IPS-18a (cell line): ENCODE data around the gene C1GALT1.
A peak's percentile ranks its signal among the peaks of the same experiment; 100 is the strongest.

Experiments used
- H3K27ac ChIP-seq: one replicate; pipeline ENCODE4 v1.5.1; 2013; ENCODE audit warnings: low read length
- H3K27me3 ChIP-seq: one replicate; pipeline ENCODE4 v1.6.1; 2013; ENCODE audit warnings: mild to moderate bottlenecking, low read length; ENCODE audit not compliant: control insufficient read depth, insufficient read depth
- H3K36me3 ChIP-seq: one replicate; pipeline ENCODE4 v1.6.1; 2013; ENCODE audit warnings: low read depth, low read length; ENCODE audit not compliant: control insufficient read depth
- H3K4me1 ChIP-seq: one replicate; pipeline ENCODE4 v1.6.1; 2013; ENCODE audit warnings: low read depth, low read length; ENCODE audit not compliant: control insufficient read depth
- H3K4me3 ChIP-seq: one replicate; pipeline ENCODE4 v1.5.1; 2013; ENCODE audit warnings: low read length
- H3K9ac ChIP-seq: one replicate; pipeline ENCODE4 v1.6.1; 2013; ENCODE audit warnings: mild to moderate bottlenecking, low read length, moderate library complexity
- H3K9me3 ChIP-seq: one replicate; pipeline ENCODE4 v1.6.1; 2013; ENCODE audit warnings: low read depth, low read length; ENCODE audit not compliant: control insufficient read depth

Gene C1GALT1

DNA sequence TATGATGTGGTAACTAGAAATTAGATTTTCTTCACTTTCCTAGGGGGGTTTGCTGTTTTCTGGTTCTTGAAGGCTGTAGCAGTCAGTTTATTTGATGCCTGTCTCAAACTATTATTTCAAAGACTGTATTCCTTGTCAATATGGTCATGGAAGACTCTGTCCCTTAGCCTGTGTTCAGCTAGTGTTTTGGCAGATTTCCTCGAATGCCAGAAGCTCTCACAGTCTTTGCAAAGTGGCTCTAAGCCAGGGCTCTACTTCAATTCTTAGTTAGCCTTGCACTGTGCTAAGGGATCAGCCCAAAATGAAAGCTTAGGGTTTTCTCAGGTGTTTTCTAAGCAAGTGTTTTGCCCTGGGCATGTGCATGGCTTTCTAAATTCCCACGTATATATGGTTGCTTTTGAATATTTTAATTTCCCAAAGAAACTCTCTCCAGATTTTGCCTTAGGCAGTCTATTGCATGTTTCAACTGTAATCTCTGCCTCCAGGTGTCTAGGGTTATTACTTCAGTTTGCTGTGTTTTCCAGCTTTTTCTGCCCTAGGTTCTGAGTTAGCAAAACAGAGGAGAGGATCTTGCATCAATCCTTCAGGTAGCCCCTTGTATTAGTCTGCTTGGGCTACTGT, 7.2 kb upstream of the C1GALT1 start:
- H3K36me3 ChIP-seq, result no peaks in the 10 kb centered on the region
- H3K4me1 ChIP-seq, result peaks cover 17% of the 10 kb centered on the region
- H3K9me3 ChIP-seq, result no peaks in the 10 kb centered on the region
- no peak overlapping the region for H3K4me3 ChIP-seq
- H3K27ac ChIP-seq, result no peak overlapping the region
- H3K9ac ChIP-seq, result no peak overlapping the region
- no peaks in the 10 kb centered on the region for H3K27me3 ChIP-seq

DNA sequence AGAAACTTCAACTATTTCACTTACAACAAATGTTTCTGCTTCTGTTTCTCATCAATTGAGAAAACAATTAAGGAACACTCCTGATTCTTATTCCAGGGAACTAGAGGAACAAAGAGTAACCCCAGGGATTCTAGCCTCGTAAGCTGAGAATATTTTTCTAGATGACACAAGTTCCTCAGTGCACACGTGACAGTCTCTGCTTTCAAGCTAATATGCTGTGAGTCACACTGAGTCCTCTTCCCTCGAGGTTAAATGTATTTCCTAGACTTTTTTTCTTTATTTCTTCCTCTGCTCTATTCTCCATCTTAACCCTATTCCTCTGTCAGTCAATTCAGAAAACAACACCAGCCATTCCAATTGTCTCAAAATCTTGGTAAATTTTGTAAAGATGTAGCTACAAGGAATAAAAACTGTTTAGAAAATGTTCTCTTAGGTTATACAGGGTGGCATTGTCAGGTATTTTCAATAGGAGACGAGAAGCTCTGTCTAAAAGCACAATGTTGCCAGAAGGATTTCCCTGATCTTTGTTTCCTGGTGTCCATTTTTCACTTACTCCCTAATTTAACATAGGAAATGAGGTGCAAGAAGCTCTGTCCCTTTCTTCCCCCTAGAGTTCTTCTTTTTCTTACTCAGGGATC, 5.8 kb upstream of the C1GALT1 start:
- Histone ChIP-seq H3K9ac (no peak overlapping the region), H3K36me3 (no peaks in the 10 kb centered on the region), H3K4me1 (peaks cover 22% of the 10 kb centered on the region), H3K4me3 (no peak overlapping the region), H3K27ac (no peak overlapping the region), H3K27me3 (no peaks in the 10 kb centered on the region), H3K9me3 (no peaks in the 10 kb centered on the region)

DNA sequence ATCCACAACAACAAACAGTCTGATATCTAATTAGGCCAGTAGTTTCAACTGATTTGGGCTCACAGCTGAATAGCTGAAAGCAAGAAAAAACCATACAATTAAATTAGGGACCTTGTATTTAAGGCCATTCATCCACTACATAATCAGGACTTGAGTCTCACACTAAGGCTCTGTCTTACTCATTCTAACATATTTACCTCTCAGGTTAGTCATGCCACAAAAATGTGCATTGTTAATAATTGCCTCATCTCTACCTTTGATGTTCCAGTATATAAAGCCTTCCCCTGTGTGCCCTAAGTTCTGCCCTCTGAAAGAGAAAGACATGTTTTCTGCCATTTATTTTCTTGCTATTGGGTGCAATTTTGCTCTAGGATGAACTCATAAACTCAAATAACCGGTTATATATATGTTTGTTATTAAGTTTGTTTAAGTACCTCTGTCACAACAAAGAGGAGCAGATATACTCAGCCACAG, 5.3 kb upstream of the C1GALT1 start:
- H3K9ac ChIP-seq, result no peak overlapping the region

DNA sequence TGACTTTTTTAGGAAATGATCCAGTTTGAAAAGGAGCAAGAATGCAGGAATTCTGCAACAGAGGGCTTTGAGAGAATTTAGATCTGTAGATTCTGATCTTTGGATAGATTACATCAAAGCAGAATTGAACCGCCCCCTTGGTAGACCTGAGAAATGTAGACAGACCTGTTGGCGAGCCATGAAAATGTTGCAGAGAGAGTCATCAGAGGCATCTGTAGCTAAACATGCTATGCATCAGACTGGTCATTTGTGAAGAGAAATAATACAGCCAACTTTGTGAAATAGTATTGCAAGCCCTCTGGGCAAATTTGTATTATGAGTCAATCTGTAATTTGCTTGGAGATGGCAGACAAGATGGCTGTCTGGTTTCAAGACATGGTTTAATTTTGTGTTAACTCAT, 4.3 kb upstream of the C1GALT1 start:
- no peaks in the 10 kb centered on the region for H3K9me3 ChIP-seq
- H3K9ac ChIP-seq, result no peak overlapping the region
- no peak overlapping the region for H3K27ac ChIP-seq
- H3K36me3 ChIP-seq, result no peaks in the 10 kb centered on the region
- H3K4me3 ChIP-seq, result no peak overlapping the region
- peaks cover 23% of the 10 kb centered on the region for H3K4me1 ChIP-seq
- no peaks in the 10 kb centered on the region for H3K27me3 ChIP-seq

More for the DNA sequence above, 5.3 kb upstream of the C1GALT1 start:
- H3K27me3 ChIP-seq, result no peaks in the 10 kb centered on the region
- H3K27ac ChIP-seq, result no peak overlapping the region
- peaks cover 23% of the 10 kb centered on the region for H3K4me1 ChIP-seq
- no peak overlapping the region for H3K4me3 ChIP-seq
- no peaks in the 10 kb centered on the region for H3K9me3 ChIP-seq
- no peaks in the 10 kb centered on the region for H3K36me3 ChIP-seq

DNA sequence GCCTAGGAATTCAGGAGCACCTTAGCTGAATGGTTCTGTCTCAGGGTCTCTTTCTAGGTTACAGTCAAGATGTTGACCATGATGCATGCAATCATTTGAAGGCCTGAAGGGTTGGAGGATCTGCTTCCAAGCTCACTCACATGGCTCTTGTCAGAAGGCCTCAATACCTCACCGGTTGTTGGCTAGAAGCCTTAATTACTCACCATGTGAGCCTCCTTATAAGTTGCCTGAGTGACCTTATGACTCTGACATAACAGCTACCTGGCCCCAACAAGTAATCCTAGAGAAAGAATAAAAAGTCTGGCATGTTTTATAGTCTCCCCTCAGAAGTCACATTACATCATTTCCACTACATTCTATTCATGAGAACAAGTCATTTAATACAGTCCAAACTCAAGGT, 3.4 kb upstream of the C1GALT1 start:
- H3K27ac ChIP-seq, result no peak overlapping the region
- no peak overlapping the region for H3K9ac ChIP-seq
- H3K36me3 ChIP-seq, result no peaks in the 10 kb centered on the region

DNA sequence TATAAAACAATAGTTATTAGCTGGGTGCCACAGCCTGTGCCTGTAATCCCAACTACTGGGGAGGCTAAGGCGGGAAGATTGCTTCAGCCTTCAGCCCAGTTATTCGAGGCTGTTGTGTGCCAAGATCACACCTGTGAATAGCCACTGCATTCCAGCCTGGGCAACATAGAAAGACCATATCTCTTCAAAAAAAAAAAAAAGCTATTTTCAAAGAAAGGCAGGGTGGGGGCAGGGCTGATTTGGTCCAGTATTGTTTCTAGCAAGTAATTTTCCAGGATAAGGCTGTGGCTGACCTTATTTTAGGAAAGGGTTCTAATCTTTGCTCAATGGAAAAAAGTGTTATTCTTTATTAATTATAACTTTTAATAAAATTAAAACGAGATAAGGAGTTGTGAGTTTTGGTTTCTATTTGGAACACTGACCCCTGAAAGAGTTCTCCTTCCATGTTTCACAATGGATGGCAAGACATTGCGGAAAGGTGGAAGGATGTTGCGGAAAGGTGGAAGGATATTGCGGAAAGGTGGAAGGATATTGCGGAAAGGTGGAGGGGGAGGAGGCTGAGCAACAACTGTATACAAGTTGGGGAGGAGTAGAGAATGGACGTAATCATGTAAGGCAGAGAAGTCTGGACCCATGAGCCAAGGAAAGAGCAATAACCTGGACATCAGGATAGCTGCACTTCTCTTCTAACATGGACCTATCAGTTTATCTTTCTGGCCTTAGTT, 1.5 kb upstream of the C1GALT1 start:
- Histone ChIP-seq H3K27ac (no peak overlapping the region), H3K27me3 (no peaks in the 10 kb centered on the region), H3K9me3 (no peaks in the 10 kb centered on the region), H3K36me3 (peaks cover 9% of the 10 kb centered on the region), H3K9ac (peak overlapping the region; percentile 92), H3K4me3 (peak overlapping the region; percentile 87), H3K4me1 (peaks cover 35% of the 10 kb centered on the region)

More for the DNA sequence above, 3.4 kb upstream of the C1GALT1 start:
- H3K4me1 ChIP-seq, result peaks cover 26% of the 10 kb centered on the region
- no peaks in the 10 kb centered on the region for H3K9me3 ChIP-seq
- no peak overlapping the region for H3K4me3 ChIP-seq
- H3K27me3 ChIP-seq, result no peaks in the 10 kb centered on the region

DNA sequence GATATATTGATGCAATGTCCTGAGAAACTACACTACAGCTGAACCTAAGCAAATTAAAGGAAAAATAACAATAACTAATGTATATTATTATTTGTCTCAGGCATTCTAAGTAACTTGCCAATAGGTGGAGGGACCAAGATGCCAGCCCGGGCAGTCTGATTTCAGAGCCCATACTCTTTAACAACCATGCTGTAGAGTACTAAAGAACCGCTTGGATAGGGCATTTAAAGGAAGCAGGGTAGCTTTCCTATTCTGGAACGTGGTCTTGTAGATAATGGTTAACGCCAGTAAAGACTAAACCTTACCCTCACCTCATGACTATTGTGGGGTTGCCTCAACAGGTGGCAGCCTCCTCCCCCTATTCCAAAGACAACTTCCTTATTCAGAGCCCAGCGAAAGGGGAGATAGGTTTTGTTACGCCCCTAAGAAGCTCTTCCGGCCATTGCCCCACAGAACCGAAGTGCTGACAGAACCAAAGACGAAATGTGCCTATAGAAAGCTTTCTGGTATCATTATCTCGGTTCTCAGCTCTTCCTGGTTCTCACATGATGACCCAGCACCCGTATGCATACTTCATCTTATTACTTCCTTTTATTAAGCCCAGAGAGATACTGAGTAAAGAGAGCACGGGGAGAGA, 707 bp upstream of the C1GALT1 start:
- peaks cover 27% of the 10 kb centered on the region for H3K4me1 ChIP-seq
- no peaks in the 10 kb centered on the region for H3K27me3 ChIP-seq
- peak overlapping the region; percentile 92 for H3K9ac ChIP-seq
- peak overlapping the region; percentile 87 for H3K4me3 ChIP-seq
- H3K9me3 ChIP-seq, result no peaks in the 10 kb centered on the region
- H3K36me3 ChIP-seq, result peaks cover 9% of the 10 kb centered on the region
- H3K27ac ChIP-seq, result peak overlapping the region; percentile 95

DNA sequence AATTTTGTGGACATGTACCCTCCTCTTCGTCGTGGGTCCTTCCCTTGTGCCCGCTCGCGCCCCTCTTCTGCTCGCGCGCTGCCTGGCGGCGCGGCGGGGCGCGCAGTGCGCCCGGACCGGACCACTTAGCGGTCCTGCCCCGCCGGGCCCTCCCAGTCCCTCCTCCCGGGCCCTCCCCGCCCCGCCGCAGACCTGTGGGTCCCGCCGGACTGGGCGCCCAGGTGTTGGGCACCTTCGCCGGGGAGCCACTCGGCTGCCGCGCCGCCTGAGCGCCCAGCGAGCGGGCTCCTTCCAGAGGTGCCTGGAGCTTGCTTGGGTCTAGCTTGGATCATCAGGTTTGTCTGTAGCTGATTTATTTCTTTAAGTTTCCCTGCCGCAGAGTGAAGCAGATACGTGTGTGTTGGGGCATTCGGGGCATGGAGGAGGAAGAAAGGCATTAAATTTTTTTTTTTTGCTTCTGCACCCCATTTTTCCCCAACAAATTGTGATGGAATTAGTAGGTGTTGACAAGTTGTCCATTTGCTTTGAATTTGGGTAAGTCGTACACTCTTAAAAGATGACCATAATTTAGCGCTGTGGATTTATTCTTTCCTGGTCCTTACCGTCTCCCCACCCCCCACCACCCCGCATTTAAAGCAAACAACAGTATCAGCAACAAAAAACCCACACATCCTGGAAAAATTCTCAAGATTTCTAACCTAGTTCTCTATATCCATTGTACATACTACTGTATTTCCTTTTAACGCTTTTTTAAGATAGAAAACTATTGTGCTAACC, 905 bp downstream of the C1GALT1 start:
- Histone ChIP-seq H3K9ac (peak overlapping the region; percentile 76), H3K4me1 (peaks cover 30% of the 10 kb centered on the region), H3K4me3 (peak overlapping the region; percentile 80), H3K27ac (peak overlapping the region; percentile 27), H3K36me3 (peaks cover 9% of the 10 kb centered on the region), H3K27me3 (no peaks in the 10 kb centered on the region), H3K9me3 (no peaks in the 10 kb centered on the region)

DNA sequence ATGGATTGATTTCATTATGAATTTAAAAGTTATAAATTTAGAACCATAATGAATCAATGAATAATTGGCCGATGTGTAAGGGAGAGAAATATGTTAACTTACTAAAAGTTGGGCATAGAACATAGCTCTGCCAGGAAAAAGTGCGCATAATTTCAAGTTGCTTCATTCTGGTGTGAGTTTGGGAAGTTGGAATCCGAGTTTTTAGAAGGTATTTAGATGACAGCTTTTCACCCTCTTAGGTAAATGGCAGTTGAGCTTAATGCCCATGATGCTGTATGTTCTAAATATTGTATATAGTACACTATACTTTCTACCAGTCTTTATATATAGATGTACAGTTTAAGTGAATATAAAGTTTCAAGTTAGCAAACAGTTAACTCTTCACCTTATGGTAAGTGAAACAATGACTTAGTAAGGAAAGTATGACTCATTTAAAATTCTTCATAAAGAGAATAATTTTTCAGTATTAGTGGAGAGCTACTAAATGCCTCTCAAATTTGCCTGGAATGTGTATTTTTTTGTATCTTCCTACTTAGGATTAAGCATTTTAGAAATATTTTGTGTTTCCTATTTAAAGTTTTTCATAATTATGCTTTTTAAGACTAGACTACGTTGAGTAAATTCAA, 1.6 kb downstream of the C1GALT1 start:
- Histone ChIP-seq H3K4me3 (peak overlapping the region; percentile 80), H3K36me3 (peaks cover 9% of the 10 kb centered on the region), H3K4me1 (peaks cover 32% of the 10 kb centered on the region), H3K9ac (peak overlapping the region; percentile 76), H3K27me3 (no peaks in the 10 kb centered on the region), H3K27ac (no peak overlapping the region), H3K9me3 (no peaks in the 10 kb centered on the region)

DNA sequence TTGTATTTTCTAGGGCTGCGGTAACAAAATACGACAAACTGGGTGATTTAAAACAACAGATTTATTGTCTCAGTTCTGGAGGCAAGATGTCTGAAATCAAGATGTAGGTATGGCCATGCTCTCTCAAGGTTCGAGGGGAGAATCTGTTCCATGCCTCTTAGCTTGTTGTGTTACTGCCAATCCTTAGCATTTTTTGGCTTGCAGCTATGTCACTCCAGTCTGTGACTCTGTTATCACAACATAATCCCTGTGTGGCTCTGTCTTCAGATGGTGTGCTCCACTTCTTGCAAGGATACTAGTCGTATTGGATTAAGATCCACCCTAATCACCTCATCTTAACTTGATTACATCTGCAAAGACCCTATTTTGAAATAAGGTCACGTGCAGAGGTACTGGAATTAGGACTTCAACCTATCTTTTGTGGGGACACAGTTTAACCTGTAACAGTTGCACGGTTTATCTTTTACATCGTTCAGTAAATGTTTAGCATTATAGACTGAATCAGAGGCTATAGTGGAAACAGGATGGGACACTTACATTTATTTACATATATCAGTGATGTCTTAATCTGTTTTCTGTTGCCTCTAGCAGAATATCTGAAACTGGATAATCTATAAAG, 3.1 kb downstream of the C1GALT1 start:
- H3K4me3 ChIP-seq, result peak overlapping the region; percentile 80
- no peaks in the 10 kb centered on the region for H3K27me3 ChIP-seq
- H3K27ac ChIP-seq, result no peak overlapping the region
- peaks cover 41% of the 10 kb centered on the region for H3K4me1 ChIP-seq
- H3K9ac ChIP-seq, result no peak overlapping the region
- no peaks in the 10 kb centered on the region for H3K9me3 ChIP-seq
- H3K36me3 ChIP-seq, result peaks cover 9% of the 10 kb centered on the region
